Measurements from ENCODE around the gene CT47C1. TPM values are rescaled to one million over a fixed set of nuclear protein-coding genes. Genes with fewer than 3 reads are reported as not detected.

CT47C1 gene
- total RNA-seq, 1 experiment from 2014 or later: not detected

DNA sequence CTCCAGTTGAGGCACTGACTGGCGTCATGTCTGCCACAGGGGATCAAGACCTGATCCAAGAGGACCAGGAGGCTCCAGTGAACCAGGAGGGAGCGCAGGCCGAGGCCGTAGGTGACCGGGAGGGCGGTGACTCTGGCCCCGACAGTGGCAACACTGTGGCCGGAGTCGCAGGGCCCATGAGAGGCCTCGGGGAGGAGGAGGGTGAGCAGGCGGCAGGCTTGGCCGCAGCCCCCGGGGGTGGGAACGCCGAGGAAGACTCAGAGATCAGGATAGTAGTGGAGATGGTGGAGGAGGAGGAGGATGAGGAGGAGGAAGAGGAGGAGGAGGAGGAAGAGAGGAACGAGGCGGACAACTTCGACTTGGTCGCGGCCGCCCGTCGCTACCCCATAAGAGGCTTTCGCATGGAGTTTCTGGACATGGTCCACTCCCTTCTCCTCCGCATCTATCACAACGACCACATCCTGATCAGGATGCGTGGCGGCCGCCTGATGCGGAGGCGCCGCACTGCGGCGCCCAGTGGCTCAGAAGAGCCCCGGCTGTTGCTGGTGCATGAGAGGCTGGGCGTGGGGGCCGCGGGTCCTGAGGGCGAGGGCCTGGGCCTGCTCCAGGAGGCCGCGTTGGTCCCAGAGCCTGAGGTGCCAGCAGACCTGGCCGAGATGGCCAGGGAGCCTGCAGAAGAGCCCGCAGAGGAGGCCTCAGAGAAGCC is 560 bp downstream of the CT47C1 start:
- Histone ChIP-seq H4K20me1 (ENCODE audit: control insufficient read depth, insufficient read depth, insufficient read length) (no peaks in the 10 kb centered on the region), H4K8ac (replicated peaks; ENCODE audit: insufficient read length, low read depth, low read length) (no peak overlapping the region), H3K27ac (ENCODE audit: insufficient read length, low read depth, low read length) (no peak overlapping the region), H3K27me3 (ENCODE audit: insufficient read depth, low read length) (no peaks in the 10 kb centered on the region), H3K23me2 (ENCODE audit: insufficient read length, low read depth, low read length, poor library complexity, severe bottlenecking) (no peaks in the 10 kb centered on the region), H3K9ac (ENCODE audit: extremely low read depth, insufficient read length, low read length) (no peak overlapping the region), H3K79me1 (ENCODE audit: insufficient read depth, low read depth, low read length, poor library complexity, severe bottlenecking) (no peaks in the 10 kb centered on the region), H3K4me2 (ENCODE audit: insufficient read depth, insufficient read length, low read length) (no peak overlapping the region), H3K18ac (ENCODE audit: insufficient read length, low read depth, low read length) (no peak overlapping the region), H2AK5ac (ENCODE audit: insufficient read length, low read length) (no peak overlapping the region), H2BK15ac (ENCODE audit: low read depth, low read length) (no peak overlapping the region), H3K14ac (ENCODE audit: insufficient read depth, low read length) (no peak overlapping the region; the same call in 1 of the 2 replicates), H4K5ac (ENCODE audit: insufficient read length, low read depth, low read length) (no peak overlapping the region), H2BK5ac (ENCODE audit: insufficient read length, low read length) (no peak overlapping the region), H2AFZ (ENCODE audit: low read length) (no peak overlapping the region), H3K56ac (ENCODE audit: insufficient read length, low read depth, low read length) (no peak overlapping the region), H3K4me1 (ENCODE audit: insufficient read depth, low read length) (no peaks in the 10 kb centered on the region), H3K23ac (ENCODE audit: insufficient read length, low read depth, low read length) (no peak overlapping the region), H2BK20ac (ENCODE audit: low read depth, low read length, poor library complexity, severe bottlenecking) (no peak overlapping the region), H3K79me2 (ENCODE audit: insufficient read depth, low read length) (no peaks in the 10 kb centered on the region), H3T11ph (ENCODE audit: low read length) (no peak overlapping the region), H4K91ac (ENCODE audit: insufficient read length, low read depth, low read length) (no peak overlapping the region), H3K4ac (ENCODE audit: low read depth, low read length) (no peak overlapping the region), H3K9me3 (ENCODE audit: control insufficient read depth, low read depth, low read length) (peaks cover 32% of the 10 kb centered on the region), H2BK120ac (ENCODE audit: low read depth, low read length, poor library complexity, severe bottlenecking) (no peak overlapping the region), H2BK12ac (ENCODE audit: insufficient read length, low read depth, low read length) (no peak overlapping the region)
- no CpG with 5 or more reads among the region's 43 CpGs for WGBS (ENCODE audit: extremely low coverage, insufficient read length, low lambda C conversion rate)
- H3K9me3 Mint-ChIP-seq: peaks cover 39 to 45% of the 10 kb centered on the region in 2 experiments
- H3K27me3 Mint-ChIP-seq (ENCODE audit: low read depth): peaks cover 4% of the 10 kb centered on the region; the same call in 1 of the 2 replicates
- H3K36me3 Mint-ChIP-seq (ENCODE audit: insufficient read depth in 1 of 3, low read depth in 3 of 3): peaks cover 0 to 4% (median 0%) of the 10 kb centered on the region in 3 experiments; a peak in 1 of 7 replicates
- DNase-seq: no peak
- H3K27ac Mint-ChIP-seq: no peak overlapping the region
- H3K4me1 Mint-ChIP-seq: no peaks in the 10 kb centered on the region
- H3K4me3 Mint-ChIP-seq: no peak overlapping the region
- TF ChIP-seq, protein P1, sequence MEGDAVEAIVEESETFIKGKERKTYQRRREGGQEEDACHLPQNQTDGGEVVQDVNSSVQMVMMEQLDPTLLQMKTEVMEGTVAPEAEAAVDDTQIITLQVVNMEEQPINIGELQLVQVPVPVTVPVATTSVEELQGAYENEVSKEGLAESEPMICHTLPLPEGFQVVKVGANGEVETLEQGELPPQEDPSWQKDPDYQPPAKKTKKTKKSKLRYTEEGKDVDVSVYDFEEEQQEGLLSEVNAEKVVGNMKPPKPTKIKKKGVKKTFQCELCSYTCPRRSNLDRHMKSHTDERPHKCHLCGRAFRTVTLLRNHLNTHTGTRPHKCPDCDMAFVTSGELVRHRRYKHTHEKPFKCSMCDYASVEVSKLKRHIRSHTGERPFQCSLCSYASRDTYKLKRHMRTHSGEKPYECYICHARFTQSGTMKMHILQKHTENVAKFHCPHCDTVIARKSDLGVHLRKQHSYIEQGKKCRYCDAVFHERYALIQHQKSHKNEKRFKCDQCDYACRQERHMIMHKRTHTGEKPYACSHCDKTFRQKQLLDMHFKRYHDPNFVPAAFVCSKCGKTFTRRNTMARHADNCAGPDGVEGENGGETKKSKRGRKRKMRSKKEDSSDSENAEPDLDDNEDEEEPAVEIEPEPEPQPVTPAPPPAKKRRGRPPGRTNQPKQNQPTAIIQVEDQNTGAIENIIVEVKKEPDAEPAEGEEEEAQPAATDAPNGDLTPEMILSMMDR (conservative IDR thresholded peaks at IDR 0.05): no peak
